HepG2 (cell line): ENCODE data around the gene TMEM171. TPM values are rescaled to one million over a fixed set of nuclear protein-coding genes. Genes with fewer than 3 reads are reported as not detected.

ENCODE experiments used
- ATAC-seq: fragments of 200-7000 bp; cut with Tn5 transposase; 3 replicates; pipeline ENCODE4 v1.9.1; 2020; ENCODE audit warnings: mild to moderate bottlenecking, moderate library complexity
- BruUV-seq: library from RNA; stranded (reverse); fragments of 400-500 nt; replicated peaks from 2 replicates; lab custom pipeline; 2021; lab: Mats Ljungman, UMichigan
- CTCF ChIA-PET: fragments of 300-600 bp; formaldehyde crosslinking; extraction: SDS; loops from one replicate; lab custom pipeline; 2021; ENCODE audit warnings: low total read pairs, inconsistent platforms, low intra/inter-chr PET ratio; lab: Yijun Ruan, JAX
- POLR2A ChIA-PET: fragments of 350-600 bp; sonication (Branson Sonifier 250); formaldehyde crosslinking; loops from one replicate; lab custom pipeline; 2020; ENCODE audit warnings: antibody characterized with exemption, inconsistent platforms; lab: Yijun Ruan, JAX
- DNase-seq: peaks from one replicate; pipeline ENCODE4 v3.0.0-alpha.2; 2015; ENCODE audit warnings: low spot score
- FAIRE-seq: peaks from 3 replicates; lab custom pipeline; 2011; peaks lifted over from hg19 to GRCh38; lab: Jason Lieb, UNC
- H2AFZ ChIP-seq: one replicate; pipeline ENCODE4 v1.6.1; 2011; ENCODE audit warnings: low read length, inconsistent platforms
- H3K27ac ChIP-seq: fragments of 300-600 bp; 3 replicates; pipeline ENCODE4 v1.8.0; 2011; ENCODE audit warnings: mixed run types, mild to moderate bottlenecking, mixed read lengths, low read length, inconsistent platforms; ENCODE audit not compliant: insufficient read depth; ENCODE audit errors: extremely low read length
- H3K27me3 ChIP-seq, 2 experiments: fragments of 200-600 bp in 1 of 2; 2 replicates in 1 of 2; 3 replicates in 1 of 2; pipeline versions ENCODE4 v1.6.0 to v1.8.0; 2011; ENCODE audit warnings: low read length in 2 of 2, mild to moderate bottlenecking in 2 of 2, moderate library complexity in 2 of 2, inconsistent platforms in 1 of 2; ENCODE audit not compliant: insufficient read depth in 2 of 2, control insufficient read depth in 1 of 2
- H3K36me3 ChIP-seq, 2 experiments: fragments of 200-600 bp in 1 of 2; replicated peaks in 1 of 2; 2 replicates in 1 of 2; 3 replicates in 1 of 2; pipeline versions ENCODE4 v1.5.1 to v1.8.0; 2011; ENCODE audit warnings: low read length in 2 of 2, inconsistent platforms in 1 of 2; ENCODE audit not compliant: insufficient read depth in 2 of 2, control insufficient read depth in 1 of 2
- H3K4me1 ChIP-seq: 2 replicates; pipeline ENCODE4 v1.5.1; 2012; ENCODE audit warnings: low read length, inconsistent platforms; ENCODE audit not compliant: insufficient read depth
- H3K4me2 ChIP-seq: 2 replicates; pipeline ENCODE4 v1.6.0; 2011; ENCODE audit warnings: low read depth, low read length, inconsistent platforms
- H3K4me3 ChIP-seq, 3 experiments: fragments of 200-600 bp in 1 of 3; sonication (generic), shearing (Covaris generic) in 1 of 3; replicated peaks in 1 of 3; 2 replicates each; pipeline ENCODE4 v1.5.1; 2011 to 2016; ENCODE audit warnings: low read length in 3 of 3, inconsistent platforms in 2 of 3, low read depth in 2 of 3, mild to moderate bottlenecking in 2 of 3, control low read depth in 1 of 3, mixed read lengths in 1 of 3; ENCODE audit not compliant: insufficient read depth in 1 of 3
- H3K79me2 ChIP-seq: one replicate; pipeline ENCODE4 v1.6.1; 2011; ENCODE audit warnings: low read length, inconsistent platforms; ENCODE audit not compliant: insufficient read depth
- H3K9ac ChIP-seq: 2 replicates; pipeline ENCODE4 v1.6.0; 2011; ENCODE audit warnings: mild to moderate bottlenecking, low read depth, low read length, inconsistent platforms; ENCODE audit not compliant: insufficient read depth
- H3K9me3 ChIP-seq: 2 replicates; pipeline ENCODE4 v1.5.1; 2012; ENCODE audit warnings: mild to moderate bottlenecking, low read length
- H4K20me1 ChIP-seq: 2 replicates; pipeline ENCODE4 v1.6.0; 2011; ENCODE audit warnings: inconsistent platforms, mild to moderate bottlenecking, low read length, moderate library complexity; ENCODE audit not compliant: insufficient read depth
- CHCHD3 ChIP-seq: sonication (generic); formaldehyde crosslinking; IDR thresholded peaks from 2 replicates; pipeline ENCODE4 v1.8.0; 2022; ENCODE audit warnings: mild to moderate bottlenecking, missing genetic modification reagents, moderate library complexity
- MLXIP ChIP-seq: sonication (generic); formaldehyde crosslinking; IDR thresholded peaks from 2 replicates; pipeline ENCODE4 v1.9.0; 2021; ENCODE audit warnings: missing genetic modification reagents, borderline replicate concordance
- RBM22 ChIP-seq: fragments of 200-400 bp; formaldehyde crosslinking; optimal IDR thresholded peaks from 2 replicates; pipeline ENCODE3; 2017; ENCODE audit warnings: mild to moderate bottlenecking, low read length, moderate library complexity
- ZNF362 ChIP-seq: sonication (generic); formaldehyde crosslinking; IDR thresholded peaks from 2 replicates; pipeline ENCODE4 v1.4.0; 2020; ENCODE audit warnings: missing genetic modification reagents, mild to moderate bottlenecking, borderline replicate concordance
- ZNF605 ChIP-seq: sonication (generic); formaldehyde crosslinking; IDR thresholded peaks from 2 replicates; pipeline ENCODE4 v1.8.0; 2022; ENCODE audit warnings: mild to moderate bottlenecking, missing genetic modification reagents
- ZNF619 ChIP-seq: sonication (generic); formaldehyde crosslinking; IDR thresholded peaks from 2 replicates; pipeline ENCODE4 v1.4.0; 2020; ENCODE audit warnings: mild to moderate bottlenecking, missing genetic modification reagents
- WGBS: methylation state at CpG from one replicate; pipeline ENCODE4 v1.1.6; 2017; ENCODE audit warnings: low lambda C conversion rate; 5-methylcytosine and 5-hydroxymethylcytosine counted together
- in situ Hi-C: cut with HindIII; loops from 2 replicates; pipeline ENCODE4 v1.10.0; 2017; ENCODE audit warnings: low pct_unique_long_range_greater_than_20kb; ENCODE audit not compliant: extremely low pct_ligation_motif_present
- intact Hi-C: fragments of 100-400 bp; cut with micrococcal nuclease; formaldehyde crosslinking; loops from one replicate; pipeline ENCODE4 v1.10.0; 2022; ENCODE audit not compliant: unreplicated experiment
- polyA plus RNA-seq, 8 experiments: library from polyadenylated mRNA; depleted of rRNA in 3 of 8; stranded (reverse) in 7 of 8; unstranded in 1 of 8; fragments of >200 nt; fragmentation: Illumina TruSeq in 4 of 8; extraction: Trizol in 4 of 8; gene quantifications; 2 replicates each; pipeline versions ENCODE4 v1.2.1 to v1.2.3, GENCODE V29; 2011 to 2016; ENCODE audit warnings: low read depth in 4 of 8, missing spikeins in 1 of 8, mixed read lengths in 1 of 8; ENCODE audit not compliant: insufficient read depth in 1 of 8
- total RNA-seq, 5 experiments: library from RNA; depleted of rRNA; stranded (reverse); fragments of >200 nt; fragmentation: Illumina TruSeq; extraction: Trizol; gene quantifications; 2 replicates each; pipeline ENCODE4 v1.2.3, GENCODE V29; 2016; ENCODE audit warnings: low read depth in 1 of 5

The TMEM171 gene
- total and polyA plus RNA-seq, 2 of the 13 experiments (the other 11 are each of a cell fraction or from before 2014, with no cell fraction given) = 0.12 TPM; not detected in 1

DNA sequence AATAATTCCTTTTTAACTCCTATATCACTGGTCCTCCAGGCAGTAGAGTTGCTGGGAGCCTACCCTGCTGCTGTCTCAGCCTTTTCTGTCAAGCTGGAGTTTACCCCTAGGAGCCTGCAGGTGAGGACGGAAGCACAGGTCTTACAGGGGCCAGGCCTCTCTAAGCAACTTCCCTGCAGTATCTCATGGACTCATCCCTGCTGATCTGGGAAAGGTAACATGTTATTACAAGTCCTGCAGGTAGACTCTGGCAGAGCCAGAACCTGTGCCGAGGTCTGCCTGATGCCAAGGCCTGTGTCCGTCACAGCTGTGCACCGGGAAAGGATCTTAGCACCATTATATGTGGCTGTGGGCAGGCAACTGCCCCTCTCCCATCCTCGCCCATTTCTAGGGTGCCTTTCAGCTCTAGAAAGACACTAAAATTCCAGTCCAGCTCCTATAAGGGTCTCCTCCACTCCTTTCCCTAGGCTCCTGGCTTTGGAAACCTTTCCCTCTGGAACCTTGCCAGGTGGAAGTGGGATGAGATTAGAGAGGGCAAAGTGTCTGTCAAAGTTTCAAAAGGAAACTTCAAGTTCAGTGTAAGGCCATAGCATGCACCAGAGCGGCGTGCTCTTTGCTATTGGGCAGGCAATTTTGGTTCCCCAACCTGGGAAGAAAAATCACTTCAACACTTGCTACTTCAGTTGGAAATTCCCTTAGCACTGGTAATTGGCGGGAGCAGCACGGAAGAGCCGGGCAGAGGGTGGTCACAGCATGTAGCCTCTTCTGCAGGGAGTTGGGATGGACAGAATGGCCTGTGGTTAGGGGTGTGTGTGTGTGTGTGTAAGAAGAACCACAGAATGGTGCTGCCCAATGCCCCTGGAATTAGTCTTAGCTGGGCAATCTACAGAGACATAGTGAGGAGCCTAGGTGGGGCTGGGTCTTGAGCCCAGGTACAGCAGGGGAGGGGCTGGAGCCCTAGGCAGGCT is 17.5 kb downstream of the TMEM171 start:
- Histone ChIP-seq H3K36me3 (no peaks in the 10 kb centered on the region), H3K79me2 (no peaks in the 10 kb centered on the region), H3K9me3 (no peaks in the 10 kb centered on the region), H4K20me1 (no peaks in the 10 kb centered on the region), H3K4me1 (no peaks in the 10 kb centered on the region), H3K27me3 (peaks cover 1 to 17% of the 10 kb centered on the region in 2 experiments; a peak in 4 of 5 replicates), H3K9ac (no peak overlapping the region), H3K27ac (no peak overlapping the region), H3K4me3 (no peak overlapping the region), H3K4me2 (no peak overlapping the region), H2AFZ (no peak overlapping the region)
- DNase-seq (no peak), ATAC-seq (no peak), FAIRE-seq (no peak)
- in situ Hi-C loops (no loop called here), intact Hi-C loops (no loop called here)
- BruUV-seq = no TSS peak
- ChIA-PET CTCF (no interaction called here), POLR2A (no interaction called here)
- 25% methylated on average over 8 of the region's 10 CpGs for WGBS
- no peak for TF ChIP-seq ZNF605
- no peak for TF ChIP-seq ZNF362
- TF ChIP-seq ZNF619 (CRISPR knock-in tag) = no peak
- TF ChIP-seq RBM22 = no peak
- TF ChIP-seq, all 625 proteins: peak for 0

GRCh38 chr5:73139485-73139884 is 19.1 kb downstream of the TMEM171 start:
- DNase-seq (no peak), FAIRE-seq (no peak), ATAC-seq (no peak)
- Histone ChIP-seq H3K79me2 (no peaks in the 10 kb centered on the region), H3K27me3 (peaks cover 1 to 17% of the 10 kb centered on the region in 2 experiments; a peak in 4 of 5 replicates), H3K4me1 (no peaks in the 10 kb centered on the region), H3K4me2 (no peak overlapping the region), H3K9me3 (no peaks in the 10 kb centered on the region), H3K27ac (no peak overlapping the region), H3K36me3 (no peaks in the 10 kb centered on the region), H3K9ac (no peak overlapping the region), H3K4me3 (no peak overlapping the region), H4K20me1 (no peaks in the 10 kb centered on the region), H2AFZ (no peak overlapping the region)
- no peak for TF ChIP-seq CHCHD3
- TF ChIP-seq MLXIP = no peak
- no TSS peak for BruUV-seq
- CTCF ChIA-PET = no interaction called here
- 26% methylated on average over 3 of the region's 3 CpGs for WGBS
- POLR2A ChIA-PET = no interaction called here
- in situ Hi-C loops (no loop called here), intact Hi-C loops (no loop called here)
